Activated T-cell treated with anti-CD3 and anti-CD28 coated beads for 24 hours (primary cell): ENCODE results near the gene SYT17.
A peak's percentile ranks its signal among the peaks of the same experiment; 100 is the strongest.

Experiments
- DNase-seq: peaks from one replicate; pipeline ENCODE4 v3.0.0-alpha.2; 2020; ENCODE audit warnings: low read depth

The SYT17 gene, protein sequence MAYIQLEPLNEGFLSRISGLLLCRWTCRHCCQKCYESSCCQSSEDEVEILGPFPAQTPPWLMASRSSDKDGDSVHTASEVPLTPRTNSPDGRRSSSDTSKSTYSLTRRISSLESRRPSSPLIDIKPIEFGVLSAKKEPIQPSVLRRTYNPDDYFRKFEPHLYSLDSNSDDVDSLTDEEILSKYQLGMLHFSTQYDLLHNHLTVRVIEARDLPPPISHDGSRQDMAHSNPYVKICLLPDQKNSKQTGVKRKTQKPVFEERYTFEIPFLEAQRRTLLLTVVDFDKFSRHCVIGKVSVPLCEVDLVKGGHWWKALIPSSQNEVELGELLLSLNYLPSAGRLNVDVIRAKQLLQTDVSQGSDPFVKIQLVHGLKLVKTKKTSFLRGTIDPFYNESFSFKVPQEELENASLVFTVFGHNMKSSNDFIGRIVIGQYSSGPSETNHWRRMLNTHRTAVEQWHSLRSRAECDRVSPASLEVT

DNA sequence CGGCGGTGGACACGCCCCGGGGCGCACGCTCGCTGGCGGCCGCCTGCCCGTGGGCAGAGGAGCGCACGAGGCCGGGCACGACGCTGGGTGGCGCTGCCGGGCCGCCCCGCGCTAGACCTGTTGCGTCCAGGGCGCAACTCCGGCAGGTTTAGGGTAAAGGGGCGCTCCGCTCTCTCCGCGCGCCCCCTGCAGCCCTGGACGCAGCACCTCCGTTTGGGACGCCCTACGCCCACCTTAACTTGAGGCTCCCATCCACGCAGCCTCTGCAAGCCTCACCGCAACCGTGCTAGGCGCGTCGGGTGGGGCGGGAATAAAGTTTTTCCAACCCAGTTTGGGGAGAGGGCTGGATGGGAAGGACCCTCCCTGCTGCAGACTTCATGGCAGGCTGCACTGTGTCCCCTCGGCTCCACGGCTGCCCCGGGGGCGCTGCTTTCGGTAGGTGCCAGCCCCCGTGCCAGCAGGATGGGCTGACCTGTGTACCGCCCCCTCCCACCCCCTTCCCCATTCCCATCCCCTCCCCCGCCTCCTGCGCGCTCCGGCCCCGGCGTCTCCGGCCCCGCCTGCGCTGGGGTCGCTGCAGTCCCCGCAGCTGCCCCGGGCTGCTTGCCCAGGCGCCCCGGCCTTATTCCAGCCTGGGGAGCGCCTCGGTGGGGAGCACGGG, at the start of gene SYT17:
Gene SYT17, plus strand, starts transcription at position 531 of the 661 bp plus-strand sequence. CDS start 407 bp downstream, outside the sequence.
- DNase-seq: peak; percentile 20

DNA sequence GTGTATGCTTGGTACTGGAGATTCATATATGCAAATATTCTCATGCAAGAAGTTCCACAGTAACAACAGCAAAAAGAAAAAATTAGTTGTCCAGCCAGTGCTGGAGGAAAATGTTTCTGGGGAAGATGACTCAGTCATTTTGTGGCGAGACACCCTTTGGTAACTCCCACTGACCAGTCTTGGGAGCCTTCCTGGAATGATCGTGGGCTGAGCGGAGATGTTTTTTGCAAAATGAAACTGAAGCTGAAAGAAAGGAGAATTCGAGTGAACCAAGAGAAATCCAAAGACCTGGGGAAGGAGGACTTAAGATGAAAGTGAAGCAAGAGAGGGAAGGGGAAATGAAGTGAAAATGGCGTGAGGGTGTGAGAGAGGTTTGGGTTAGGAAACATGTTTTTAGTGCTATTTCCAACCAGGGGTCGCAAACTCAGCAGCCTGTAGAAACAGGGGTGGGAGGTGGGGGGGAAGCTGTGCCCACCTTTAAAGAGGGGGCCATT, 49.1 kb upstream of the SYT17 start:
- peak; percentile 45 for DNase-seq

DNA sequence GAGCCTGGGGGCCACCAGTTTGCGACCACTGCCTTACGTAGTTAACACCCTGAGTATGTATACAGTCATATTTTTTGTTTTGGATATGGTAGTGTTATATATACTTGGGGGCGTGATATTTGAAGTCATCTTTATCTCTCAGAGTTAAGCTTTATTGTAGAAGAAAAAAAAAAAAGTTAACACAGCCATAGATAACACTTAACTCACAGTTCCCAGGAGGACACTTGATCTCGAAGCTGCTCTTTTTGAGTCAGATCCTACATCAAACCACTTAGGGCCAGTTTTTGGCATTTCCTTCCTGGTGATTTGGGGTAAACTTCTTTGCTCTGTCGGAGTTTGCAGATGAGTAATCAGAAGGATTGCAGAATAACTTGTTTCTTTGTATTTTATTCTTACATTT, 48.5 kb upstream of the SYT17 start:
- no peak for DNase-seq

- DNase-seq: no peak
Observed at GRCh38 chr16:19123535-19124178, 44.4 kb upstream of the SYT17 start.

- DNase-seq: no peak
Observed at GRCh38 chr16:19126300-19126699, 41.7 kb upstream of the SYT17 start.

GRCh38 chr16:19127205-19127604, 40.8 kb upstream of the SYT17 start:
- DNase-seq: no peak

DNA sequence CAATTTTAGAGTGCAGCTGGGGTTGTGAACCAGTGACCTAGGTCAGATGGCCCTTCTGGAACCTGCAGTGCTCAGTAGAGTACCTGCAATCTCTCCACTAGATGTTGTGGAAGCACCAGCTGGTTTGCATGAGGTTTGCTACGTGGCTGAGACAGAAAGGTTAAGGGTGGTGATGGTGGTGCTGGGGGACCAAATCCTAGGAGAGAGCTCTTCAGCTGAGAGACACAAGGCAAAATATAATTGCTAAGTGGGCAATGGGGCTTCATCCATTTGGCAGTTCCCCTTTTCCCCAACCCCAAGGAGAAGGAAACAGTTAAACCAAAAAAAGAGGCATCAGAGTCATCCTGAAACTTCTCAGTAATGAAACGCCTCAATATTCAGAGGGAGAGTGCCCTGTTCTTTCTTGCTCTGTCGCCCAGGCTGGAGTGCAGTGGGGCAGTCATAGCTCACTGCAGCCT, 40.3 kb upstream of the SYT17 start:
- DNase-seq: no peak

DNA sequence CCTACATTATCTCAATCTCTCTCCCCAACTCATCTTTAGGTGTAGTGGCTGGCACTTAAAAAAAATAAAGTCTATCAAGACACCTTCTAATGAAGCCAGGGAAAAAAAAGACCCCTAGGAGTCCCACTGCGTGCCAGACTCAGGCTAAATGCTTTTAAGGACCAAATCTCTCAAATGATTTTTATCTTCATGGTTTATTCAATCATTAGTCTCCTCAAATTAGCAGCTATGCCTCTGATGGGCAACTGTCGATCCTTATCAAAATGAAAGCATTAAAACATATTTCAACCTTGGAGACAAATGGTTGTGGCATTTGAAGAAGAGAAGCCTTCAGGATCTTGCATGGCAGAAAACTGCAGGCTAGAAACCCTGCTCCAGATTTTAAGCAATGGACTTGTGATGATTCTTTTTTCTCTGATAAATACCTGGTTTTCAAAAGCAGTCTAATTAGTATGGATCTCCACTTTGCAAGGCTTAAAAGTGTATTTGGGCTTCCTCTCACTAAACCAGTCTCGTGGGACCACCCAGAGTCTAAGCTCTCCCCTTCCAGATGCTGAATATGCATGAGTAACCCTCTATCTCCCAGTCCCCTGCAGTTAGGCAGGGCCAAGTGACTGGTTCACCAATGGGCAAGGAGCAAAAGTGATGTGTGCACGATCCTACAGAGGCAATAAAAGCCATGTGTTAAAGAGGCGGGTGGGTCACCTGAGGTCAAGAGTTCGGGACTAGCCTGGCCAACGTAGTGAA, 39.4 kb upstream of the SYT17 start:
- DNase-seq: no peak

GRCh38 chr16:19130385-19130784, 37.7 kb upstream of the SYT17 start:
- DNase-seq: no peak

- no peak for DNase-seq
Observed at GRCh38 chr16:19130852-19131824, 36.9 kb upstream of the SYT17 start.

GRCh38 chr16:19131825-19132218, 36.2 kb upstream of the SYT17 start:
- no peak for DNase-seq

DNA sequence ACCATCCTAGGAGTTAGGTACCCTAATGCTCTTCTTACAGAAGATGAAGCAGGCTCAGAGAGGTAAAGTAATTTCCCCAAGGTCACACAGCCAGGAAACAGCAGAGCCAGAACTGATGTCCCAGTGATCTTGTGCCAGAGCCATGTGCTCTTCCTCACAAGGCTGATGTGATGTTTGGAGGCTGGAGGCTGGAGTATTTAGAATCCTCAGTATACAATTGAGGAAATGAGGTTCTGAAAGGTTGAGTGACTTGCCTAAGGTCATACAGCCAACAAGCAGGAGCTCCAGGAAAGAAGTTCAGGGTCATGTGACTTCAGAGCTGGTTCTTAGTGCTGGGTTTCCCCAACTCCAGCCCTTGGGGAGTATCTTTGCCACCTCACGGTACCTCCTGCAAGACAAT, 35.8 kb upstream of the SYT17 start:
- DNase-seq: no peak

GRCh38 chr16:19132898-19133297, 35.1 kb upstream of the SYT17 start:
- no peak for DNase-seq

DNA sequence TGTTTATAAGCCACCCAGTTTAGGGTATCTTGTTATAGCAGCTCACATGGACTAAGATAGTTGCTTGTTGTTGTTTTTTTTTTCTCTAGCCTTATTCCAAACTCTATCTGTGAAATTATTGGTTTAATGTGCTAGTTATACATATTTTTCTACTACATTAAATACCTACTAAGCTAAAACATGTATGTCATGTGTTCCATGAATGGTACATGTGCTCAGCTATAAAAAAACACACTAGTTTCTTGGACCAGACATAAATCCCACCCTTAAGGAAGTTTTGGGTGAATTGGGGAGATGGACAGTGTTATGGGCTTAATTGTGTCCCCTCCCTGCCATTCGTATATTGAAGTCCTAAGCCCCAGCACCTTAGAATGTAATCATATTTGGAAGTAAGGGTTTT, 34.4 kb upstream of the SYT17 start:
- no peak for DNase-seq

GRCh38 chr16:19135201-19135842, 32.7 kb upstream of the SYT17 start:
- no peak for DNase-seq

- no peak for DNase-seq
Observed at GRCh38 chr16:19135896-19136438, 32.1 kb upstream of the SYT17 start.

- no peak for DNase-seq
Observed at GRCh38 chr16:19136549-19137196, 31.4 kb upstream of the SYT17 start.

GRCh38 chr16:19137201-19138128, 30.6 kb upstream of the SYT17 start:
- DNase-seq: no peak
